GM23338 (cell line): Measurements from ENCODE around the gene RNLS. TPM values are rescaled to one million over a fixed set of nuclear protein-coding genes. Genes with fewer than 3 reads are reported as not detected.

Experiments used
- ATAC-seq: fragments of 200-7000 bp; cut with Tn5 transposase; 3 replicates; pipeline ENCODE4 v1.9.1; 2020
- DNase-seq: peaks from one replicate; pipeline ENCODE4 v3.0.0-alpha.2; 2015; ENCODE audit warnings: low spot score
- H2AFZ ChIP-seq: fragments of 200-600 bp; sonication (generic); 2 replicates; pipeline ENCODE4 v1.8.0; 2016; ENCODE audit warnings: antibody characterized with exemption, mild to moderate bottlenecking, moderate library complexity
- H3F3A ChIP-seq: fragments of 200-600 bp; sonication (generic); replicated peaks from 2 replicates; pipeline ENCODE4 v1.8.0; 2017; ENCODE audit warnings: antibody characterized with exemption, mixed run types, low read depth
- H3K27ac ChIP-seq: fragments of 200-600 bp; sonication (generic); 2 replicates; pipeline ENCODE4 v1.6.1; 2016; ENCODE audit warnings: low read depth
- H3K27me3 ChIP-seq: fragments of 200-600 bp; sonication (generic); 2 replicates; pipeline ENCODE4 v1.8.0; 2016; ENCODE audit warnings: mild to moderate bottlenecking, mixed run types, moderate library complexity; ENCODE audit not compliant: insufficient read depth
- H3K36me3 ChIP-seq: fragments of 200-600 bp; sonication (generic); 2 replicates; pipeline ENCODE4 v1.8.0; 2016; ENCODE audit warnings: mild to moderate bottlenecking; ENCODE audit not compliant: insufficient read depth
- H3K4me1 ChIP-seq: fragments of 200-600 bp; sonication (generic); 2 replicates; pipeline ENCODE4 v1.8.0; 2016; ENCODE audit warnings: mild to moderate bottlenecking, moderate library complexity; ENCODE audit not compliant: insufficient read depth
- H3K4me2 ChIP-seq: fragments of 200-600 bp; sonication (generic); 2 replicates; pipeline ENCODE4 v1.7.1; 2017; ENCODE audit warnings: mixed run types
- H3K4me3 ChIP-seq: fragments of 200-600 bp; sonication (generic); 2 replicates; pipeline ENCODE4 v1.6.1; 2016; ENCODE audit warnings: mixed run types
- H3K79me2 ChIP-seq: fragments of 200-600 bp; sonication (generic); replicated peaks from 2 replicates; pipeline ENCODE4 v1.8.0; 2017; ENCODE audit warnings: mild to moderate bottlenecking; ENCODE audit not compliant: insufficient read depth
- H3K9me2 ChIP-seq: fragments of 200-600 bp; sonication (generic); 2 replicates; pipeline ENCODE4 v1.8.0; 2017; ENCODE audit not compliant: insufficient read depth
- H4K20me1 ChIP-seq: fragments of 200-600 bp; sonication (generic); replicated peaks from 2 replicates; pipeline ENCODE4 v1.8.0; 2017; ENCODE audit warnings: mild to moderate bottlenecking; ENCODE audit not compliant: insufficient read depth
- H3K27ac Mint-ChIP-seq: 2 replicates; pipeline ENCODE4 v1.8.0; 2020; ENCODE audit warnings: inconsistent platforms, mild to moderate bottlenecking, moderate library complexity, mixed read lengths
- H3K27me3 Mint-ChIP-seq: 3 replicates; pipeline ENCODE4 v1.8.0; 2022; ENCODE audit warnings: low read depth, mild to moderate bottlenecking, moderate library complexity, mixed read lengths, inconsistent platforms; ENCODE audit not compliant: insufficient read depth, poor library complexity
- H3K36me3 Mint-ChIP-seq: 3 replicates; pipeline ENCODE4 v1.8.0; 2021; ENCODE audit warnings: low read depth, mild to moderate bottlenecking, inconsistent platforms, moderate library complexity, mixed read lengths
- H3K4me1 Mint-ChIP-seq: 3 replicates; pipeline ENCODE4 v1.8.0; 2020; ENCODE audit warnings: mild to moderate bottlenecking, inconsistent platforms, mixed read lengths
- H3K4me3 Mint-ChIP-seq: 3 replicates; pipeline ENCODE4 v1.8.0; 2021; ENCODE audit warnings: moderate library complexity, mild to moderate bottlenecking, inconsistent platforms, mixed read lengths
- H3K9me3 Mint-ChIP-seq: 3 replicates; pipeline ENCODE4 v1.8.0; 2020; ENCODE audit warnings: moderate library complexity, mild to moderate bottlenecking, inconsistent platforms, mixed read lengths
- CREB1 ChIP-seq: fragments of 250-450 bp; sonication (Bioruptor Pico); IDR thresholded peaks from 2 replicates; pipeline ENCODE4 v1.5.0; 2020; ENCODE audit warnings: low read depth, mild to moderate bottlenecking, moderate library complexity
- EZH2 ChIP-seq: fragments of 200-600 bp; sonication (generic); IDR thresholded peaks from one replicate; pipeline ENCODE4 v1.8.0; 2017; ENCODE audit warnings: antibody characterized with exemption, mild to moderate bottlenecking, low read depth; ENCODE audit not compliant: unreplicated experiment
- EZH2phosphoT487 ChIP-seq: fragments of 200-600 bp; sonication (generic); IDR thresholded peaks from one replicate; pipeline ENCODE4 v1.8.1; 2018; ENCODE audit warnings: antibody characterized with exemption; ENCODE audit not compliant: unreplicated experiment
- JUNB ChIP-seq: IDR thresholded peaks from one replicate; pipeline ENCODE4 v1.6.1; 2016; ENCODE audit warnings: antibody characterized with exemption; ENCODE audit not compliant: unreplicated experiment
- NANOG ChIP-seq: IDR thresholded peaks from 2 replicates; pipeline ENCODE4 v1.6.1; 2016; ENCODE audit warnings: antibody characterized with exemption, borderline replicate concordance
- ZNF114 ChIP-seq: fragments of 250-450 bp; sonication (Bioruptor Pico); IDR thresholded peaks from 2 replicates; pipeline ENCODE4 v1.5.0; 2020; ENCODE audit warnings: mild to moderate bottlenecking, moderate library complexity
- ZNF331 ChIP-seq: fragments of 250-450 bp; sonication (Bioruptor Pico); IDR thresholded peaks from 2 replicates; pipeline ENCODE4 v1.5.0; 2020; ENCODE audit warnings: low read depth, mild to moderate bottlenecking, moderate library complexity
- polyA plus RNA-seq: library from polyadenylated mRNA; unstranded; fragments of >200 nt; fragmentation: Nextera tagmentation; extraction: Ambion mirVana; gene quantifications from 2 replicates; pipeline ENCODE4 v1.2.1, GENCODE V29; 2016
- total RNA-seq: library from RNA; depleted of rRNA; stranded (reverse); fragments of >200 nt; shearing (Covaris generic); gene quantifications from 2 replicates; pipeline ENCODE4 v1.2.3, GENCODE V29; 2014
- TF ChIP-seq, protein P1 (sequence below): IDR thresholded peaks from 2 replicates; pipeline ENCODE4 v1.6.1; 2016; ENCODE audit warnings: antibody characterized with exemption
- TF ChIP-seq, protein P2 (sequence below), 2 experiments: fragments of 200-600 bp in 1 of 2; sonication (generic) in 1 of 2; conservative IDR thresholded peaks; 2 replicates each; pipeline versions ENCODE4 v1.5.1 to v1.6.1; 2016 to 2017; ENCODE audit warnings: antibody characterized with exemption in 2 of 2, low read depth in 2 of 2, mild to moderate bottlenecking in 2 of 2, moderate library complexity in 1 of 2
- TF ChIP-seq, protein P3 (sequence below): IDR thresholded peaks from one replicate; pipeline ENCODE4 v1.6.1; 2018; ENCODE audit warnings: antibody characterized with exemption; ENCODE audit not compliant: unreplicated experiment
- TF ChIP-seq, protein P4 (sequence below): fragments of 250-450 bp; sonication (Bioruptor Pico); IDR thresholded peaks from 2 replicates; pipeline ENCODE4 v1.5.0; 2020; ENCODE audit warnings: mild to moderate bottlenecking, moderate library complexity

The RNLS gene
- total and polyA plus RNA-seq, 2 experiments from 2014 or later, result 8.8 to 15.2 TPM

DNA sequence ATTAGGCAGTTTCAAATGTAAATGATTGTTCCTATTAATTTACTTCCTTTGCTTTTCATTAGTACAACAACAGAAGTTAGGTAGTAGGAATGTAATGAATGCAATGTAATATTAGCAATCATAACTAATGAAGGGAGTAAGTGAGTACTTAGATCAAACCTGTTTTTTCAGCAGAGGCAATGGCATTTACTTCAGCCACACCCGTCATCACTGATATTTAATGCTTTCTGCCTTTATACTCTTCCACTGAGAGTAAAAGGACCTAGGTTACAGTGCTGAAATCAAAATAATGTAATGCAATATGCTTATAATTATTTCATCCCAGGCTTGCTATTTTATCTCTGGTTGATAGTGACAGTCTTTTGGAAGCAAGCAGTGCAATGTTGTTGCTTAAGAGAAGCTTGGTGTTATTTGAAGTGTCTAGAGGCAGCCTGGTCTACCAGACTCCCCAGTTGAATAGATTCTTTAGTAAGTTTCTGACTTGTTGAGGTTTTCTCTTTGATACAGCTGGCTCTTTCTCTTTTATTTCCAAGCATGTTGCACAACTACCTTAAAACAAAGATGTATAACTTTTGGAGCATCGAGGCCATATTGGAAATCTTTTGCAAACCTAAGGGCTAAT, 149.4 kb downstream of the RNLS start:
- H3K4me1 Mint-ChIP-seq, result no peaks in the 10 kb centered on the region
- no peaks in the 10 kb centered on the region for H3K27me3 ChIP-seq
- H3K9me2 ChIP-seq, result no peaks in the 10 kb centered on the region
- H3K36me3 Mint-ChIP-seq, result no peaks in the 10 kb centered on the region
- TF ChIP-seq, protein P1, sequence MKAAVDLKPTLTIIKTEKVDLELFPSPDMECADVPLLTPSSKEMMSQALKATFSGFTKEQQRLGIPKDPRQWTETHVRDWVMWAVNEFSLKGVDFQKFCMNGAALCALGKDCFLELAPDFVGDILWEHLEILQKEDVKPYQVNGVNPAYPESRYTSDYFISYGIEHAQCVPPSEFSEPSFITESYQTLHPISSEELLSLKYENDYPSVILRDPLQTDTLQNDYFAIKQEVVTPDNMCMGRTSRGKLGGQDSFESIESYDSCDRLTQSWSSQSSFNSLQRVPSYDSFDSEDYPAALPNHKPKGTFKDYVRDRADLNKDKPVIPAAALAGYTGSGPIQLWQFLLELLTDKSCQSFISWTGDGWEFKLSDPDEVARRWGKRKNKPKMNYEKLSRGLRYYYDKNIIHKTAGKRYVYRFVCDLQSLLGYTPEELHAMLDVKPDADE, result no peak
- TF ChIP-seq, protein P2, sequence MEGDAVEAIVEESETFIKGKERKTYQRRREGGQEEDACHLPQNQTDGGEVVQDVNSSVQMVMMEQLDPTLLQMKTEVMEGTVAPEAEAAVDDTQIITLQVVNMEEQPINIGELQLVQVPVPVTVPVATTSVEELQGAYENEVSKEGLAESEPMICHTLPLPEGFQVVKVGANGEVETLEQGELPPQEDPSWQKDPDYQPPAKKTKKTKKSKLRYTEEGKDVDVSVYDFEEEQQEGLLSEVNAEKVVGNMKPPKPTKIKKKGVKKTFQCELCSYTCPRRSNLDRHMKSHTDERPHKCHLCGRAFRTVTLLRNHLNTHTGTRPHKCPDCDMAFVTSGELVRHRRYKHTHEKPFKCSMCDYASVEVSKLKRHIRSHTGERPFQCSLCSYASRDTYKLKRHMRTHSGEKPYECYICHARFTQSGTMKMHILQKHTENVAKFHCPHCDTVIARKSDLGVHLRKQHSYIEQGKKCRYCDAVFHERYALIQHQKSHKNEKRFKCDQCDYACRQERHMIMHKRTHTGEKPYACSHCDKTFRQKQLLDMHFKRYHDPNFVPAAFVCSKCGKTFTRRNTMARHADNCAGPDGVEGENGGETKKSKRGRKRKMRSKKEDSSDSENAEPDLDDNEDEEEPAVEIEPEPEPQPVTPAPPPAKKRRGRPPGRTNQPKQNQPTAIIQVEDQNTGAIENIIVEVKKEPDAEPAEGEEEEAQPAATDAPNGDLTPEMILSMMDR (conservative IDR thresholded peaks at IDR 0.05; ENCODE audit: low read depth in 2 of 2), result no peak
- TF ChIP-seq EZH2phosphoT487 (no peak), EZH2 (no peak), JUNB (no peak), ZNF331 (CRISPR knock-in tag) (no peak), NANOG (no peak), CREB1 (CRISPR knock-in tag) (no peak), ZNF114 (CRISPR knock-in tag) (no peak)
- TF ChIP-seq, protein P3, sequence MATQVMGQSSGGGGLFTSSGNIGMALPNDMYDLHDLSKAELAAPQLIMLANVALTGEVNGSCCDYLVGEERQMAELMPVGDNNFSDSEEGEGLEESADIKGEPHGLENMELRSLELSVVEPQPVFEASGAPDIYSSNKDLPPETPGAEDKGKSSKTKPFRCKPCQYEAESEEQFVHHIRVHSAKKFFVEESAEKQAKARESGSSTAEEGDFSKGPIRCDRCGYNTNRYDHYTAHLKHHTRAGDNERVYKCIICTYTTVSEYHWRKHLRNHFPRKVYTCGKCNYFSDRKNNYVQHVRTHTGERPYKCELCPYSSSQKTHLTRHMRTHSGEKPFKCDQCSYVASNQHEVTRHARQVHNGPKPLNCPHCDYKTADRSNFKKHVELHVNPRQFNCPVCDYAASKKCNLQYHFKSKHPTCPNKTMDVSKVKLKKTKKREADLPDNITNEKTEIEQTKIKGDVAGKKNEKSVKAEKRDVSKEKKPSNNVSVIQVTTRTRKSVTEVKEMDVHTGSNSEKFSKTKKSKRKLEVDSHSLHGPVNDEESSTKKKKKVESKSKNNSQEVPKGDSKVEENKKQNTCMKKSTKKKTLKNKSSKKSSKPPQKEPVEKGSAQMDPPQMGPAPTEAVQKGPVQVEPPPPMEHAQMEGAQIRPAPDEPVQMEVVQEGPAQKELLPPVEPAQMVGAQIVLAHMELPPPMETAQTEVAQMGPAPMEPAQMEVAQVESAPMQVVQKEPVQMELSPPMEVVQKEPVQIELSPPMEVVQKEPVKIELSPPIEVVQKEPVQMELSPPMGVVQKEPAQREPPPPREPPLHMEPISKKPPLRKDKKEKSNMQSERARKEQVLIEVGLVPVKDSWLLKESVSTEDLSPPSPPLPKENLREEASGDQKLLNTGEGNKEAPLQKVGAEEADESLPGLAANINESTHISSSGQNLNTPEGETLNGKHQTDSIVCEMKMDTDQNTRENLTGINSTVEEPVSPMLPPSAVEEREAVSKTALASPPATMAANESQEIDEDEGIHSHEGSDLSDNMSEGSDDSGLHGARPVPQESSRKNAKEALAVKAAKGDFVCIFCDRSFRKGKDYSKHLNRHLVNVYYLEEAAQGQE, result no peak
- TF ChIP-seq, protein P4, sequence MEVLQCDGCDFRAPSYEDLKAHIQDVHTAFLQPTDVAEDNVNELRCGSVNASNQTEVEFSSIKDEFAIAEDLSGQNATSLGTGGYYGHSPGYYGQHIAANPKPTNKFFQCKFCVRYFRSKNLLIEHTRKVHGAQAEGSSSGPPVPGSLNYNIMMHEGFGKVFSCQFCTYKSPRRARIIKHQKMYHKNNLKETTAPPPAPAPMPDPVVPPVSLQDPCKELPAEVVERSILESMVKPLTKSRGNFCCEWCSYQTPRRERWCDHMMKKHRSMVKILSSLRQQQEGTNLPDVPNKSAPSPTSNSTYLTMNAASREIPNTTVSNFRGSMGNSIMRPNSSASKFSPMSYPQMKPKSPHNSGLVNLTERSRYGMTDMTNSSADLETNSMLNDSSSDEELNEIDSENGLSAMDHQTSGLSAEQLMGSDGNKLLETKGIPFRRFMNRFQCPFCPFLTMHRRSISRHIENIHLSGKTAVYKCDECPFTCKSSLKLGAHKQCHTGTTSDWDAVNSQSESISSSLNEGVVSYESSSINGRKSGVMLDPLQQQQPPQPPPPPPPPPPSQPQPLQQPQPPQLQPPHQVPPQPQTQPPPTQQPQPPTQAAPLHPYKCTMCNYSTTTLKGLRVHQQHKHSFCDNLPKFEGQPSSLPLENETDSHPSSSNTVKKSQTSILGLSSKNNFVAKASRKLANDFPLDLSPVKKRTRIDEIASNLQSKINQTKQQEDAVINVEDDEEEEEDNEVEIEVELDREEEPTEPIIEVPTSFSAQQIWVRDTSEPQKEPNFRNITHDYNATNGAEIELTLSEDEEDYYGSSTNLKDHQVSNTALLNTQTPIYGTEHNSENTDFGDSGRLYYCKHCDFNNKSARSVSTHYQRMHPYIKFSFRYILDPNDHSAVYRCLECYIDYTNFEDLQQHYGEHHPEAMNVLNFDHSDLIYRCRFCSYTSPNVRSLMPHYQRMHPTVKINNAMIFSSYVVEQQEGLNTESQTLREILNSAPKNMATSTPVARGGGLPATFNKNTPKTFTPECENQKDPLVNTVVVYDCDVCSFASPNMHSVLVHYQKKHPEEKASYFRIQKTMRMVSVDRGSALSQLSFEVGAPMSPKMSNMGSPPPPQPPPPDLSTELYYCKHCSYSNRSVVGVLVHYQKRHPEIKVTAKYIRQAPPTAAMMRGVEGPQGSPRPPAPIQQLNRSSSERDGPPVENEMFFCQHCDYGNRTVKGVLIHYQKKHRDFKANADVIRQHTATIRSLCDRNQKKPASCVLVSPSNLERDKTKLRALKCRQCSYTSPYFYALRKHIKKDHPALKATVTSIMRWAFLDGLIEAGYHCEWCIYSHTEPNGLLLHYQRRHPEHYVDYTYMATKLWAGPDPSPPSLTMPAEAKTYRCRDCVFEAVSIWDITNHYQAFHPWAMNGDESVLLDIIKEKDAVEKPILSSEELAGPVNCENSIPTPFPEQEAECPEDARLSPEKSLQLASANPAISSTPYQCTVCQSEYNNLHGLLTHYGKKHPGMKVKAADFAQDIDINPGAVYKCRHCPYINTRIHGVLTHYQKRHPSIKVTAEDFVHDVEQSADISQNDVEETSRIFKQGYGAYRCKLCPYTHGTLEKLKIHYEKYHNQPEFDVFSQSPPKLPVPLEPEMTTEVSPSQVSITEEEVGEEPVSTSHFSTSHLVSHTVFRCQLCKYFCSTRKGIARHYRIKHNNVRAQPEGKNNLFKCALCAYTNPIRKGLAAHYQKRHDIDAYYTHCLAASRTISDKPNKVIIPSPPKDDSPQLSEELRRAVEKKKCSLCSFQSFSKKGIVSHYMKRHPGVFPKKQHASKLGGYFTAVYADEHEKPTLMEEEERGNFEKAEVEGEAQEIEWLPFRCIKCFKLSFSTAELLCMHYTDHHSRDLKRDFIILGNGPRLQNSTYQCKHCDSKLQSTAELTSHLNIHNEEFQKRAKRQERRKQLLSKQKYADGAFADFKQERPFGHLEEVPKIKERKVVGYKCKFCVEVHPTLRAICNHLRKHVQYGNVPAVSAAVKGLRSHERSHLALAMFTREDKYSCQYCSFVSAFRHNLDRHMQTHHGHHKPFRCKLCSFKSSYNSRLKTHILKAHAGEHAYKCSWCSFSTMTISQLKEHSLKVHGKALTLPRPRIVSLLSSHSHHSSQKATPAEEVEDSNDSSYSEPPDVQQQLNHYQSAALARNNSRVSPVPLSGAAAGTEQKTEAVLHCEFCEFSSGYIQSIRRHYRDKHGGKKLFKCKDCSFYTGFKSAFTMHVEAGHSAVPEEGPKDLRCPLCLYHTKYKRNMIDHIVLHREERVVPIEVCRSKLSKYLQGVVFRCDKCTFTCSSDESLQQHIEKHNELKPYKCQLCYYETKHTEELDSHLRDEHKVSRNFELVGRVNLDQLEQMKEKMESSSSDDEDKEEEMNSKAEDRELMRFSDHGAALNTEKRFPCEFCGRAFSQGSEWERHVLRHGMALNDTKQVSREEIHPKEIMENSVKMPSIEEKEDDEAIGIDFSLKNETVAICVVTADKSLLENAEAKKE, result no peak
- no peaks in the 10 kb centered on the region for H3K9me3 Mint-ChIP-seq
- no peaks in the 10 kb centered on the region for H3F3A ChIP-seq
- H3K27ac Mint-ChIP-seq, result no peak overlapping the region
- no peak overlapping the region for H3K4me2 ChIP-seq
- ATAC-seq, result no peak
- no peak overlapping the region for H3K27ac ChIP-seq
- H3K36me3 ChIP-seq, result no peaks in the 10 kb centered on the region
- no peak overlapping the region for H2AFZ ChIP-seq
- H3K4me3 ChIP-seq, result no peak overlapping the region
- H3K4me1 ChIP-seq, result no peaks in the 10 kb centered on the region
- H4K20me1 ChIP-seq, result no peaks in the 10 kb centered on the region
- no peaks in the 10 kb centered on the region for H3K79me2 ChIP-seq
- no peak overlapping the region for H3K4me3 Mint-ChIP-seq
- H3K27me3 Mint-ChIP-seq, result no peaks in the 10 kb centered on the region
- no peak for DNase-seq
